ENCODE results near the gene PCGF3.
A peak's percentile ranks its signal among the peaks of the same experiment; 100 is the strongest.
"Not testable (repeated sequence)": the region's sequence is repeated elsewhere in the genome, so short reads cannot be mapped to it uniquely, and the experiment has no call there.

PCGF3 gene

DNA sequence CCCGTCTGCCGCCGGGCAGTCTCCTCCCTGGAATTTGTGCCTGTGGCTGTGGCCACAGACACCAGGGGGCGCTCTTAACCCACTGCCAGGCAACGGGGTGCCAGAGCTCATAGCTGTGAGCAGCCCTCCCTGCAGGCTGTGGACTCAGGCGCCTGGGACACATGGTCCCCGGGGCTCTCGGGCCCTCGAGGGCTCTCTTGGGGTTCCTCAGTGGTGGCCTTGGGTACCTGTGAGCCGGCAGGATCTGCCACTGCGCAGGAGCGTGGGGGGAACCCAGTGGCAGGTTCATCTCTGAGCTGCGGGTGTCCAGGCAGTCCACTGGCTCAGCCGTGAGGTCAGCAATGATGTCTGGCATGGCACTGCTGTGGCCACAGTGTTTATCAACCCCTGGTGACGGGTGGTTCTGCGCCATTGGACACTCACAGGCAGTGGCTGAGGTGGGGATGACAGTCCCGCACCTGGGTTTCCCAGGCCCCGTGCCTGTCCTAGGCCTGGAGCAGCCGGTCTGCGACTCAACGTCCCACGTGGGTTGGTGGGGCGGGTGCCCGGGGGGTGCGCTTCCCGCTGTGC is 37.2 kb downstream of the PCGF3 start:
- DNase-seq = peak; percentile 76 to 79

DNA sequence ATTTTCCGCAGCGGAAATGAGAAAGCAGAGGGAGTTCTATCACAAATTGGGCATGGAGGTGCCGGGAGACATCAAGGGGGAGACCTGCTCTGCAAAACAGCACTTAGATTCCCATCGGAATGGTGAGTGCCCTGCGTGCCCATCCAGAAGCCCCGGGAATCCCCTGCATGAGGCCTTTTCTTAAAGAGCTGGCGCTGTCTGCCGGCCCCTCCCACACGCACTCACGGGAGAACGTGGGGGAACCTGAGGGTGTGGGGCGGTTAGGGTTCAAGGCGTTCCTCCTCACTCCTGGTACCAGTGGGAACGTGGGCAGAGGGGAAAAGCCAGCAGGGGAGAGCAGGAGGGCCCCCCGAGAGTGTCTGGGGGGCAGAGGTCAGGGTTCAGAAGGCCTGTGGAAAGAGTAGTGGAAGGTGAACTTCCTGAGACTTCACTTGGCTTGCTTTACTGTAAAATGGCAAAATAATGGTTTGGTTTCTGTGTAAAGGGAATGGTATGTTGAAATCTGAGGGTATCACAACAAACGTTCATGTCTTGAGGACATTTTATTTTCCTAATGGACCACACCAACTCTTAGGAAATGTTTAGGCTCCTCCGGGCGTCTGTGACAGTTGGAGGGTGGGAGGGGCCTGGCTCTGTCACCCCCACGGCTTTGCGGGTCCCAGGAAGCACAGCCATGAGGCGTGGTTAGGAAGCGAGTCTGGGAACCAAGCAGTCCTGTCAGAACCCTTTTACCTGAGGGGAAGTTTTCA is 38.0 kb downstream of the PCGF3 start:
- no peak for DNase-seq

DNA sequence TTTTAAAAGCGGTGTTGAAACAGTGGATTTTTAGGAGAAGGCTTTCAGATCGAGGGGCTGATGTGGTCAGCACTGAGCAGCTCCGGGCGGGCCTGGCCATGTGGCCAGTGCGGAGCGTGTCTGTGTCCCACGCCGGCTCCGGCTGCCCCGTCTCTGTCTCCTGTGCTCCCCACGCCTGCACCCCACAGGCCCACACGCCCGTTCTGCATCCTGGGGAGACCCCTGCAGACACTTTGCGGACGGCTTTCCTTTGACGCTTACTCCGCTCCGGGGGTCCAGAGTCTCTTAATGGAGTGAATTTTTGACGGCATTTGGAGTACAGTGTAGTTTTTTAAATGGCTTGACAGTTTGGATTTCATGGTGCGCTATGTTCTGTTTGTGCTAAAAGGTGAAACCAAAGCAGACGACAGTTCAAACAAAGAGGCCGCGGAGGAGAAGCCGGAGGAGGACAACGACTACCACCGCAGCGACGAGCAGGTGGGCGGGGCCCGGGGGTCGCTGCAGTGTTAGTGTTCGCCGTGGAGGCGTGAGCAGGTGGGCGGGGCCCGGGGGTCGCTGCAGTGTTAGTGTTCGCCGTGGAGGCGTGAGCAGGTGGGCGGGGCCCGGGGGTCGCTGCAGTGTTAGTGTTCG is 38.7 kb downstream of the PCGF3 start:
- no peak for DNase-seq

- no peak for DNase-seq
Measured at GRCh38 chr4:747546-748170, 42.0 kb downstream of the PCGF3 start.

DNA sequence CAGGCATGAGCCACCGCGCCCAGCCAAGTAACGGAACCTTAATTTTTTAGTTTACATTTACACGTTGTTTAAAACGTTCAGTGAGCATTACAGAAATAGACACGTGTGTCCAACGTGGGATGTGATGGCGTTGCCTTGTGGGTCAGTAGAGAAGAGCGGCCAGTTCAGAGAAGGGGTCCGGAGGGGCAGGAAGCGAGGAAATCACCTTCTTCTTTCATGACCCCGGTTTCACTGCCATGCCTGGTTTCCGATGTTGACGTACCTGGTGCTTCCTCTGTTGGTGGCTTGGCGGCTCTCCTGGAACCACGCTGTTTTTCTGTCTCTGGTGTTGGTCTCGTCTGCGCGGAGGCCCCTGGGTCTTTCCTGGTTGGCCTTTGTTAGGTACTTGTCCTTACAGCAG is 42.8 kb downstream of the PCGF3 start:
- DNase-seq = no peak

- DNase-seq = no peak
Measured at GRCh38 chr4:749698-750666, 44.4 kb downstream of the PCGF3 start.

- no peak for DNase-seq
Measured at GRCh38 chr4:751676-752075, 46.0 kb downstream of the PCGF3 start.

DNA sequence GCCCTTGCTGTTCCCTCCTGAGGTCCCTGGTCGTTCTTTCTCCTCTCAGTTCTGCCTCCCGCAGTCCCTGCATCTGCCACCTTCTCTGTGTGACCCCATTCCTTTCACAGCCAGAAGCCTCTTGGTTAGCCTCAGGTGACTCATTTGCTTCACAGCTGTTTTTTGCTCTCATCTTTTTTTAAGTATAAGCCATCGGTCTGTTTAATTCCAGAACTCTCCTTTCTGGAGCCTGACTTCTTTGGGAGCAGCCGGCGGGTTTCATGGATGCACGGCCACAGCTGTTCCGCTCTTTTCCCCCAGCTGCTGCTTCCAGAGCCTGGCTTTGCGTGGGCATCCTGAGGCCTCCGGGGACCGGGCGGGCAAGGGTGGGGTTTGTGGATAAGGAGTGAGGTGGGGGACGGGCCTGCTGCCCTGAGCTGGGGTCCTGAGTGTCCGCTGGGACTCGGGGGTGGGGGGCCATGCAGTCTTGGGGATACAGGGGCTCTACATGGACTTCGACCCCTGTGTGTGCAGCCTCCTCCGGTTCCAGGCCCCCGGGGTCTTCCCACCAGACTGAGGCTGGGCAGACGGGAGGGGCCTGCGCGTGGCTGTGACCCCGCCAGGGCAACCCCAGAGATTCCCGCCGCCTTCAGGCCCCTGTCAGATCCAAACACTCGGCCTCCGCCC is 46.7 kb downstream of the PCGF3 start:
- no peak for DNase-seq

DNA sequence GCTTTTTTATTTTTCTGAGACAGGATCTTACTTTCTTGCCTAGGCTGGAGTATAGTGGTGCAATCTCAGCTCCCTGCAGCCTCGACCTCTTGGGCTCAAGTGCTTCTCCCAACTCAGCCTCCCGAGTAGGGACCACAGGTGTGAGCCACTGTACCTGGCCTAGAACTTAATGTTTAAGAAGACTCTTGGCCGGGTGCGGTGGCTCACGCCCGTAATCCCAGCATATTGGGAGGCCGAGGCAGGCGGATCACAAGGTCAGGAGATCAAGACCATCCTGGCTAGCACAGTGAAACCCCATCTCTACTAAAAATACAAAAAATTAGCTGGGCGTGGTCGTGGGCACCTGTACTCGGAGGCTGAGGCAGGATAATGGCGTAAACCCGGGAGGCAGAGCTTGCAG is 47.6 kb downstream of the PCGF3 start:
- DNase-seq = not testable (repeated sequence)

DNA sequence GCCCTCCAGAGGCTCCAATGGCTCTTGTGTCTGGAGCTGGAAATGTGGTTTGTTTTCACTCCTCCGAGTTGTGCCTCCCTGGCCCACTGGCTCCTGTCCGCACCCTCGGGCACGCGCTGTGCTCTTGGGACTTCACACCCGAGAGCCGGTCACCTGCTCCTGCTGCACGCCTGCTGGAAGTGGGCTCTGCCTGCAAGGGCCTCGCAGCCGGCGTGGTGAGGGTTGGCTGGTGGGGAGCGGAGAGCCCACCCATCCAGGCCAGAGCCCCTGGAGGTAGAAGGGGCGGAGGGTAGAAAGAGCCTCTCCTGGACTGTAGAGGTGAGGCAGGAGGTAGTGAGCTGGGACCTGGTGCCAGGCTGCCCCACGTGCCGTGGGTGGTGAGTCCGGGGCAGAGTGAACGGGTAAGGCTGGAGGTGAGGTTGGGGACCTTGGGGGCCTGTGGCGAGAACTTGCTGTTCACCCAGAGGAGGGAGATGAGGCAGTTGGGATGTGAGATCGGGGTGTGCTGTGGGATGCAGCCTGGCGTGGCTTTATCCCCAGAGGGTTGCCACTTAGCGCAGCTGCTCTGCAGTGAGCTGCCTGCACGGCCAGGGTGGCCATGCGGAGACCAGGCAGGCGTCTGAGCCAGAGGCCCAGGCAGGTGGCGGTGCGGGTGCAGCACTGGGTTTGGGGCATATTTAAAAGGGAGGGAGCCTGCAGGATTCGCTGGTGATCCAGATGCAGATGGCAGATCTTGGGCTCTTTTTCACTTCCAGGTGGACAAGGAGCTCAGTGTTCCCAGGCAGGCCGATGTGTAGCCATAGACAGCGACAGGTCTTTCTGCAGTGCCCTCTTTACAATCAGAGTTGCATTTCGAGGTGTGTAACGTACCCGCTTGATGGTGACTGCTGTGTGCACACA is 48.8 kb downstream of the PCGF3 start:
- no peak for DNase-seq

- no peak for DNase-seq
Measured at GRCh38 chr4:757111-757510, 51.5 kb downstream of the PCGF3 start.

DNA sequence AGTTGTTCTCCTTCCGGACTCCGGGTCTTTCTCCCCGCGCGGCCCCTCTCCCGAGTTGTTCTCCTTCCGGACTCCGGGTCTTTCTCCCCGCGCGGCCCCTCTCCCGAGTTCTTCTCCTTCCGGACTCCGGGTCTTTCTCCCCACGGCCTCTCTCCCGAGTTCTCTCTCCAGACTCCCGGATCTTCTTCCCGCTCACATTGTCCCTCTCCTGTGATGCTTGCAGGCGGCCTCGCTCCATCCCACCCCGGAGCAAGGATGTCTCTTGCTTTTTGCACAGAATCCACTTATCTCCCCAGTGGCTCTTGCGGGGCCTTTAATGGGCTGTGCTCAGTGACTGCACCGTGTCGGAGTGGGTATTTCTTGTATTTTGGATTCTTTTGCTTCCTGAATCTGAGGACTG is 54.2 kb downstream of the PCGF3 start:
- DNase-seq = not testable (repeated sequence)

DNA sequence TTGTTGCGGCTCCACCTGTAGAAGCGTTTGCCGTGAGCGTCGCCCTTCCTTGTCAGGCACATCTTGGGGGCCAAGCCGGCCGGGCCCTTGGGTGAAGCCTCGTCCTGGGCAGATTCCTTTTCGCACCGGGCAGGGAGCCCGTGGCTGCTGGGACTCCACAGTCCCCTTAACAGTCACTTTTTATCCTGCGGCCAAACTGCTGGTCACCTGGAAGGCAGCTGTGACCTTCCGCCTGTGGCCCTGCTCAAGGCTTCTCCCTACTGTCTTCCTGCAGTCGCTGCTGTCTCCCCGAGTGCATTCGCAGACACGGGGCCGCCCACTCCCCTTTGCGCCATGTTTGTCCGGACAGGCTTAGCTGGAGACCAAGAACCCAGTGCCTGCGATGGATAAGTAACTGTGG is 55.0 kb downstream of the PCGF3 start:
- no peak for DNase-seq

DNA sequence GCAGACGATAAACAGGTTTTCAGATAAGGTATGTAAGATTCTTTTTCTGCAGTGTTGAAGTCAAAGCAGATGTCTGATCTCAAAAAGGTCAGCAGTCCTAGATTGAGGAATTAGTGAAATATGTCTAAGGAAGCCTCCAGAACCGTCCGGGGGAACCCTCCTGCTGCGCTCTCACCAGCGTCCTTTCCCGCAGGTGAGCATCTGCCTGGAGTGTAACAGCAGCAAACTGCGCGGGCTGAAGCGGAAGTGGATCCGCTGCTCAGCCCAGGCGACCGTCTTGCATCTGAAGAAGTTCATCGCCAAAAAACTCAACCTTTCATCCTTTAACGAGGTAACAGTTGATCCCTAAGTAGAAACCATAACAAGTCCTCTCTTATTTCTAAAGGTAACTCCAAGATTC is 55.5 kb downstream of the PCGF3 start:
- DNase-seq = no peak

- DNase-seq = no peak
Measured at GRCh38 chr4:761739-762138, 56.1 kb downstream of the PCGF3 start.

DNA sequence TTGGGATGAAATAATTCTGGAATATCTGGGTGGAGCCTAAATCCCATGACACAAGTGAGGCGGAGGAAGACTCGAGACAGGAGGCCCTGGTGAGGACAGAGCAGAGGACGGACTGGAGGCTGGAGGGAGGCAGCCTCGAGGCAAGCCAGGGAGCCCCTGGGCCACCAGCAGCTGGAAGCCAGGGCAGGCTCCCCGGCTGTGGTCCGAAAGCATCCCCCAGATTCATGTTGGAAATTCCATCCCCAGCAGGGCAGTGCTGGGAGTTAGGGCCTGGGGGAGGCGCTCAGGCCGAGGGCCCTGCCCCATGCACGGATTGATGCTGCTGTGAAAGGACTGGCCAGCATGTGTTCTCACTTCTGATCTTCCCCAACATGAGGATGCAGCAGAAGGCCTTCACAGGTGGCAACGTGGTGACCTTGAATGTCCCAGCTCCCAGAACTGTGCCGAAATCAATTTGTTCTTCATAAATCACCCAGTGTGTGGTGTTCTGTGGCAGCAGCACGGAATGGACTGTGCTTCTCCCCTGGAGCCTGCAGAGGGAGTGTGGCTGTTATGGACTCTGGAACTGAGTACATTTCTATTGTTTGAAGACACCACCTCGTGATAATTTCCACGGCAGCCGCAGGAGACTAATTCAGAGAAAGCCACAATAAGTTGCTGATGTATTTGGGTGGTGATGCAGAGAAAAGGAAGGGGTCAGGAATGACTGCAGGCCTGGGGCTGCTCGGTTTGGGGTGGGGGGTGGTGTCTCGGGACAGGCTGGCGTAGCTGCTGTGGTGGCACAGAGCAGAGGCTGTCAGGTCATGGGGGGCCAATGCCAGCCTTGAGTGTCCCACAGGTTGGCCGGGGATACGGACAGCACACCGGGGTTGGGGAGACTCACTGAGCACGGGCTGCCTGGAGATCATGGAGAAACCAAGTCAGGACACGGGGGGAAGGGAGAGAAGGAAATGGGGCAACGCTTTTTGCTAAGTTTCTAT is 56.9 kb downstream of the PCGF3 start:
- no peak for DNase-seq

GRCh38 chr4:763191-763810 is 57.7 kb downstream of the PCGF3 start:
- DNase-seq = no peak

GRCh38 chr4:763922-764321 is 58.3 kb downstream of the PCGF3 start:
- DNase-seq = no peak
